Measurements from ENCODE around the gene DUSP16.
"Not testable (repeated sequence)": the region's sequence is repeated elsewhere in the genome, so short reads cannot be mapped to it uniquely, and the experiment has no call there.

Gene DUSP16

GRCh38 chr12:12482150-12482761 is 80.4 kb downstream of the DUSP16 start:
- DNase-seq (ENCODE audit: insufficient read length): no peak
- TF ChIP-seq TAF1 (IDR thresholded peaks at IDR 0.05; ENCODE audit: borderline replicate concordance, low read depth, low read length): no peak
- TF ChIP-seq POLR2AphosphoS5 (IDR thresholded peaks at IDR 0.05; ENCODE audit: low read depth, low read length): no peak
- no peak for TF ChIP-seq POLR2A (IDR thresholded peaks at IDR 0.05; ENCODE audit: low read depth, low read length)
- FAIRE-seq: no peak

DNA sequence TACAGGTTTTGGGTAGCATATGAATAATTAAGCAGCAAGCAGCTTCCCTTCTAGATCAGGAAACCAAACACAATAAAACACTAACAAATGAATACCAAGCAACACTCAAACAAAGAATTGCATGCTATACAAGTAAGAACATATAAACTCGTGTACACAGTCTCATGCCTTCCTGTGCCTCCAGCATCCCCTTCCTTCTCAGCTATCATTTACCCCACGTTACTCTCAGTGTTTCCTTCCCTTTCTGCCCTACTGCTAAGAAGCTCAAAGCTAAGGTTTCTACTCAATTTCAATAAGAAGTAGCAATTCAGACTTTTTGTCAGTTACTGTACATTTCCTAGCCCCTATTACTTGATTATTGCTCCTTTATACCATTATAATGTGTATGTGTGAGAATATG is 81.0 kb downstream of the DUSP16 start:
- TF ChIP-seq TAF1 (IDR thresholded peaks at IDR 0.05; ENCODE audit: borderline replicate concordance, low read depth, low read length) (no peak), POLR2A (IDR thresholded peaks at IDR 0.05; ENCODE audit: low read depth, low read length) (no peak), POLR2AphosphoS5 (IDR thresholded peaks at IDR 0.05; ENCODE audit: low read depth, low read length) (no peak)
- DNase-seq (ENCODE audit: insufficient read length) (no peak), FAIRE-seq (no peak)

- no peak for DNase-seq (ENCODE audit: insufficient read length)
- TF ChIP-seq POLR2AphosphoS5 (IDR thresholded peaks at IDR 0.05; ENCODE audit: low read depth, low read length) (no peak), TAF1 (IDR thresholded peaks at IDR 0.05; ENCODE audit: borderline replicate concordance, low read depth, low read length) (no peak), POLR2A (IDR thresholded peaks at IDR 0.05; ENCODE audit: low read depth, low read length) (no peak)
- no peak for FAIRE-seq
Measured at GRCh38 chr12:12480074-12480473, 82.6 kb downstream of the DUSP16 start.

DNA sequence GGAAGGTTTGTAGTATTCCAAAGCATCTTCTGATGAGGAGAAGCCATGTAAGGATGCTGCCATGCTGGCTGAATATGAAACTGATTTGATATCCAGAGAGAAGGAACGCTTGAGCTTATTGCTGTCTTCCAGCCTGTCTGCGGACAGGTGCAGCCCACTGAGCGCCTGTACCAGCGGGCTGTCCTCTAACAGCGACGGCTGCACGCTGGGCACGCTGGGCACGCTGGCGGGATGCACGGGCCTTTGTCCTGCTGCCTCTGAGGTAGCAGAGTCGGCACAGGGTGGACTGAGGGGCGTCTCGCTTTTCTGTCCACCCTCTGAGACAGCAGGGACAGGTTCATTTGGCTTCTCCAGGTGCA is 85.2 kb downstream of the DUSP16 start:
- TF ChIP-seq POLR2A (IDR thresholded peaks at IDR 0.05; ENCODE audit: low read depth, low read length): no peak
- no peak for TF ChIP-seq POLR2AphosphoS5 (IDR thresholded peaks at IDR 0.05; ENCODE audit: low read depth, low read length)
- TF ChIP-seq TAF1 (IDR thresholded peaks at IDR 0.05; ENCODE audit: borderline replicate concordance, low read depth, low read length): no peak
- FAIRE-seq (no peak), DNase-seq (ENCODE audit: insufficient read length) (no peak)

GRCh38 chr12:12476857-12477531 is 85.7 kb downstream of the DUSP16 start:
- FAIRE-seq: no peak
- no peak for DNase-seq (ENCODE audit: insufficient read length)
- TF ChIP-seq POLR2A (IDR thresholded peaks at IDR 0.05; ENCODE audit: low read depth, low read length) (no peak), POLR2AphosphoS5 (IDR thresholded peaks at IDR 0.05; ENCODE audit: low read depth, low read length) (no peak), TAF1 (IDR thresholded peaks at IDR 0.05; ENCODE audit: borderline replicate concordance, low read depth, low read length) (no peak)

GRCh38 chr12:12474931-12475795 is 87.5 kb downstream of the DUSP16 start:
- FAIRE-seq (no peak), DNase-seq (ENCODE audit: insufficient read length) (peak; percentile 23)
- TF ChIP-seq POLR2A (IDR thresholded peaks at IDR 0.05; ENCODE audit: low read depth, low read length) (peak; percentile 74), POLR2AphosphoS5 (IDR thresholded peaks at IDR 0.05; ENCODE audit: low read depth, low read length) (no peak; the same call in 1 of the 2 replicates)

DNA sequence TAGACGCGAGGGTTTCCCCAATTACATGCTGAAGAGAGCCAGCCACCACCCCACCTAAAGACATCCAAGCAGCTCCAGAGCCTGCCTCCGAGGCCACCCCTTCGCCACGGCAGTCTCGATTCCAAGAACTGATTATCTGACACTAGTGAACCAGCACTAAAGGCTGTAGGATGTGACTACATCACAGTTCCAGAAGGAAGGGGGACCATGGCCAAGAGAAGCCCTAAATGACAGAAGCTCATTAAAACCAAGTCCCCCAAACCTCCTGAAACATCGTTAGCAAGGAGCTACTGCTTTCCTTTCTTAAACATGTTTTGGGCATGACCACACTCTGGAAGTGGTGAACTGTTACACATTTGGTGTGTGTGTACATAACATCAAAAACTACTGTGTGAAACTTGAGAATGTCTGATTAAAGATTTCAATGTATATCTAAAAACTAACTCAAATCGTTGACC is 88.2 kb downstream of the DUSP16 start:
- FAIRE-seq (no peak), DNase-seq (ENCODE audit: insufficient read length) (no peak)

DNA sequence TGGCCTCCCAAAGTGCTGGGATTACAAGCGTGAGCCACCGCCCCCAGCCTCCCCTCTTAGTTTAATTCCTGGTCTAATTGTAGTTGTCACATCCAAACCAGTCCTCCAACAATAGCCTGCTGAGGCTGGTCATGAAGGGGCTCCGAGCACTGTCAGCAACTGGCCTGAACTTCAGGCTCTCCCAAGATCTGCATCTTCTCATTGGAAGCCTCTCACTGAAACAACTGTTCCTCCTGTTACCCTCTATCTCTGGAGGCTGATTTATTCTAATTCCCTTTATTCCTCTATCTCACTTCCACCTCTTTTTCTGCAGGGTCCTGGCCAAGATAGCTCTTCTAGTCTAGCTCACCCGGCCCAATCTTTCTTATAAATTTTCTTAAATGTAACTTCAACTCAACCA is 89.4 kb downstream of the DUSP16 start:
- no peak for DNase-seq (ENCODE audit: insufficient read length)
- TF ChIP-seq POLR2A (IDR thresholded peaks at IDR 0.05; ENCODE audit: low read depth, low read length) (no peak), TAF1 (IDR thresholded peaks at IDR 0.05; ENCODE audit: borderline replicate concordance, low read depth, low read length) (no peak), POLR2AphosphoS5 (IDR thresholded peaks at IDR 0.05; ENCODE audit: low read depth, low read length) (no peak)
- FAIRE-seq: no peak

More for the DNA sequence above, 88.2 kb downstream of the DUSP16 start:
- TF ChIP-seq POLR2A (IDR thresholded peaks at IDR 0.05; ENCODE audit: low read depth, low read length) (no peak), TAF1 (IDR thresholded peaks at IDR 0.05; ENCODE audit: borderline replicate concordance, low read depth, low read length) (no peak), POLR2AphosphoS5 (IDR thresholded peaks at IDR 0.05; ENCODE audit: low read depth, low read length) (no peak)

- not testable (repeated sequence) for FAIRE-seq; DNase-seq (ENCODE audit: insufficient read length)
Measured at GRCh38 chr12:12471982-12472961, 90.4 kb downstream of the DUSP16 start.

- FAIRE-seq (no peak), DNase-seq (ENCODE audit: insufficient read length) (no peak)
- TF ChIP-seq POLR2AphosphoS5 (IDR thresholded peaks at IDR 0.05; ENCODE audit: low read depth, low read length) (no peak), POLR2A (IDR thresholded peaks at IDR 0.05; ENCODE audit: low read depth, low read length) (no peak), TAF1 (IDR thresholded peaks at IDR 0.05; ENCODE audit: borderline replicate concordance, low read depth, low read length) (no peak)
Measured at GRCh38 chr12:12470751-12471306, 91.8 kb downstream of the DUSP16 start.

Data from GM12892 (cell line).